UCSD-AML1 (cell line): ENCODE measurements around the gene PDE4D.
"Not testable (repeated sequence)": the region's sequence is repeated elsewhere in the genome, so short reads cannot be mapped to it uniquely, and the experiment has no call there.

Source experiments
- DNase-seq: peaks from one replicate; lab custom pipeline; 2025; ENCODE audit not compliant: unreplicated experiment; lab: John Stamatoyannopoulos, UW

The PDE4D gene

GRCh38 chr5:59769832-59770231 lies 123.7 kb downstream of the PDE4D start:
- no peak for DNase-seq

GRCh38 chr5:59769041-59769360 lies 124.5 kb downstream of the PDE4D start:
- no peak for DNase-seq

- peak; percentile 81 for DNase-seq
Observed at GRCh38 chr5:59768152-59769040, 125.1 kb downstream of the PDE4D start.

- DNase-seq, result no peak
Observed at GRCh38 chr5:59767681-59768151, 125.8 kb downstream of the PDE4D start.

- DNase-seq, result no peak
Observed at GRCh38 chr5:59767211-59767605, 126.3 kb downstream of the PDE4D start.

GRCh38 chr5:59766427-59767210 lies 126.9 kb downstream of the PDE4D start:
- peak; percentile 16 for DNase-seq

- DNase-seq, result no peak
Observed at GRCh38 chr5:59765446-59765845, 128.1 kb downstream of the PDE4D start.

- no peak for DNase-seq
Observed at GRCh38 chr5:59764361-59764760, 129.2 kb downstream of the PDE4D start.

- no peak for DNase-seq
Observed at GRCh38 chr5:59763541-59763940, 130.0 kb downstream of the PDE4D start.

- DNase-seq, result not testable (repeated sequence)
Observed at GRCh38 chr5:59762232-59762631, 131.3 kb downstream of the PDE4D start.

- no peak for DNase-seq
Observed at GRCh38 chr5:59760785-59761348, 132.7 kb downstream of the PDE4D start.

- no peak for DNase-seq
Observed at GRCh38 chr5:59759600-59760351, 133.8 kb downstream of the PDE4D start.

- no peak for DNase-seq
Observed at GRCh38 chr5:59758566-59758965, 135.0 kb downstream of the PDE4D start.

GRCh38 chr5:59757442-59757841 lies 136.1 kb downstream of the PDE4D start:
- DNase-seq, result no peak

GRCh38 chr5:59756373-59757035 lies 137.0 kb downstream of the PDE4D start:
- no peak for DNase-seq

GRCh38 chr5:59755476-59755875 lies 138.1 kb downstream of the PDE4D start:
- no peak for DNase-seq

GRCh38 chr5:59753599-59753998 lies 139.9 kb downstream of the PDE4D start:
- no peak for DNase-seq

- DNase-seq, result no peak
Observed at GRCh38 chr5:59749782-59750520, 143.6 kb downstream of the PDE4D start.

- not testable (repeated sequence) for DNase-seq
Observed at GRCh38 chr5:59748036-59748663, 145.4 kb downstream of the PDE4D start.
